Heart right ventricle (tissue), 16 donors: ENCODE measurements around the gene CMIP. TPM values are rescaled to one million over a fixed set of nuclear protein-coding genes. Genes with fewer than 3 reads are reported as not detected.

Experiments
- ATAC-seq, 8 donors: fragments of 200-7000 bp; cut with Tn5 transposase; one replicate each; pipeline ENCODE4 v1.9.1; 2020; ENCODE audit warnings: mild to moderate bottlenecking in 8 of 8, moderate library complexity in 8 of 8, moderate number of reproducible peaks in 1 of 8
- DNase-seq, 2 donors: peaks; one replicate each; pipeline ENCODE4 v3.0.0-alpha.2; 2020
- H3K27ac ChIP-seq, 10 donors: fragments of 200-600 bp; sonication (generic) in 2 of 10; one replicate each; pipeline versions ENCODE4 v1.5.0 to v1.8.0; 2020 to 2022; ENCODE audit warnings: mild to moderate bottlenecking in 3 of 10
- H3K27me3 ChIP-seq, 7 donors: fragments of 200-600 bp; one replicate each; pipeline ENCODE4 v1.8.0; 2021 to 2022; ENCODE audit warnings: mild to moderate bottlenecking in 2 of 7
- H3K36me3 ChIP-seq, 9 donors: fragments of 200-600 bp; sonication (generic) in 1 of 9; one replicate each; pipeline versions ENCODE4 v1.5.0 to v1.8.0; 2020 to 2022; ENCODE audit warnings: mild to moderate bottlenecking in 2 of 9
- H3K4me1 ChIP-seq, 9 donors: fragments of 200-600 bp; sonication (generic) in 1 of 9; one replicate each; pipeline versions ENCODE4 v1.5.0 to v1.8.0; 2020 to 2022; ENCODE audit warnings: mild to moderate bottlenecking in 4 of 9
- H3K4me3 ChIP-seq, 10 donors: fragments of 200-600 bp; sonication (generic) in 2 of 10; one replicate each; pipeline versions ENCODE4 v1.5.0 to v1.8.0; 2020 to 2022; ENCODE audit warnings: mild to moderate bottlenecking in 7 of 10, moderate library complexity in 2 of 10
- H3K9me3 ChIP-seq, 11 donors: fragments of 200-600 bp in 10 of 11; sonication (generic) in 2 of 11; one replicate each; pipeline versions ENCODE4 v1.5.0 to v1.8.0; 2013 to 2022; ENCODE audit warnings: mild to moderate bottlenecking in 2 of 11, control low read depth in 1 of 11, moderate library complexity in 1 of 11
- CTCF ChIP-seq, 9 donors: fragments of 200-600 bp; sonication (generic) in 2 of 9; IDR thresholded peaks; one replicate each; pipeline versions ENCODE4 v1.5.0 to v1.8.0; 2021 to 2022; ENCODE audit warnings: antibody characterized with exemption in 9 of 9, mild to moderate bottlenecking in 5 of 9, moderate library complexity in 1 of 9
- WGBS, 2 donors: extraction: QIAGEN DNeasy Blood & Tissue Kit; methylation state at CpG; one replicate each; pipeline ENCODE4 v1.1.7; 2013; ENCODE audit warnings: inconsistent platforms in 1 of 2; 5-methylcytosine and 5-hydroxymethylcytosine counted together
- intact Hi-C, 10 donors: fragments of 100-400 bp; cut with DNase I; formaldehyde crosslinking; loops; one replicate each; pipeline versions ENCODE4 v1.11.1 to v1.14.2; 2022
- polyA plus RNA-seq, 2 donors: library from polyadenylated mRNA; stranded (reverse); fragments of 200-250 nt; gene quantifications; one replicate each; pipeline ENCODE4 v1.2.3, GENCODE V29; 2013
- total RNA-seq, 10 donors: library from RNA; stranded (reverse); fragmentation: NEBNext Ultra II Directional in 3 of 10; extraction: Animal tissue kit (Norgen Biotek cat#: 25700) in 3 of 10; gene quantifications; one replicate each; pipeline versions ENCODE4 v1.2.1 to v1.2.4, GENCODE V29; 2021 to 2023
- donor health status: Arrhythmogenic right ventricular cardiomyopathy.
- donor health status: ischemic (EF 13 %, LVEDD 7.1; RV severe dilation, severe dysfunction).
- donor health status: healthy with polysubstance abuse.
- donor health status: DM: no; HTN: yes; CAD: no.
- donor health status: DM: no; HTN: no; CAD: no.
- donor health status: ischemic (EF 25% LVEDD 6.9; RV normal size, moderate dysfunction).
- donor health status: ischemic (EF 25% LVEDD 5.7; RV mildly dilated, moderate dysfunction).
- donor health status: healthy.
- donor health status: DM: yes; HTN: yes; CAD: no.
- donor health status: Ischemic cardiomyopathy.
- donor health status: ischemic (EF 35%, LVEDD 5.7; RV mildly dilated, moderate dysfunction).
- donor health status: nonischemic (EF 11% LVEDD 7.7; RV severe dilation, severe dysfunction).
- donor health status: DM: yes; HTN: yes; CAD: no.
- donor health status: PGD.
- donor health status: ischemic (EF 29% LVEDD 5.4; RV normal size, mild dysfunction).
- donor health status: nonischemic (EF 23%, LVEDD 6.1; RV moderate dilation, normal function).

CMIP gene
- total and polyA plus RNA-seq, 12 donors = 5.4 to 32.8 (median 13.0) TPM

GRCh38 chr16:81599034-81599744 lies 154.6 kb downstream of the CMIP start:
- Histone ChIP-seq H3K27me3 (no peaks in the 10 kb centered on the region), H3K9me3 (no peaks in the 10 kb centered on the region), H3K36me3 (no peaks in the 10 kb centered on the region), H3K27ac (no peak overlapping the region), H3K4me3 (no peak overlapping the region), H3K4me1 (peaks cover 0 to 37% (median 13%) of the 10 kb centered on the region in 9 donors)
- WGBS, 2 donors = 79 to 93% methylated on average over 11 of the region's 11 CpGs
- DNase-seq (no peak), ATAC-seq (no peak)
- TF ChIP-seq CTCF (IDR thresholded peaks at IDR 0.05) = no peak
- intact Hi-C loops = no loop called here

- Histone ChIP-seq H3K27me3 (no peaks in the 10 kb centered on the region), H3K9me3 (no peaks in the 10 kb centered on the region), H3K4me3 (no peak overlapping the region), H3K27ac (no peak overlapping the region), H3K36me3 (no peaks in the 10 kb centered on the region), H3K4me1 (peaks cover 0 to 35% (median 13%) of the 10 kb centered on the region in 9 donors)
- no peak for TF ChIP-seq CTCF (IDR thresholded peaks at IDR 0.05)
- WGBS, 2 donors = 44 to 62% methylated on average over 5 of the region's 5 CpGs
- DNase-seq = no peak
- intact Hi-C loops = no loop called here
- ATAC-seq = peak in 2 of 8 donors; percentile 38 to 51
Observed at GRCh38 chr16:81600275-81600674, 155.7 kb downstream of the CMIP start.

- Histone ChIP-seq H3K36me3 (no peaks in the 10 kb centered on the region), H3K27ac (peak overlapping the region in 1 of 10 donors; percentile 20), H3K4me1 (peaks cover 0 to 32% (median 14%) of the 10 kb centered on the region in 9 donors), H3K9me3 (no peaks in the 10 kb centered on the region), H3K27me3 (no peaks in the 10 kb centered on the region), H3K4me3 (no peak overlapping the region)
- DNase-seq (no peak), ATAC-seq (peak in 6 of 8 donors; percentile 9 to 31 (median 15))
- 68 to 70% methylated on average over 9 of the region's 9 CpGs for WGBS, 2 donors
- intact Hi-C loops = no loop called here
- TF ChIP-seq CTCF (IDR thresholded peaks at IDR 0.05) = no peak
Observed at GRCh38 chr16:81601008-81601428, 156.4 kb downstream of the CMIP start.

GRCh38 chr16:81601601-81602255 lies 157.1 kb downstream of the CMIP start:
- Histone ChIP-seq H3K4me3 (no peak overlapping the region), H3K36me3 (no peaks in the 10 kb centered on the region), H3K9me3 (no peaks in the 10 kb centered on the region), H3K27me3 (no peaks in the 10 kb centered on the region), H3K4me1 (peaks cover 0 to 32% (median 18%) of the 10 kb centered on the region in 9 donors), H3K27ac (peak overlapping the region in 1 of 10 donors; percentile 20)
- DNase-seq = no peak
- no peak for TF ChIP-seq CTCF (IDR thresholded peaks at IDR 0.05)
- ATAC-seq = peak in 4 of 8 donors; percentile 14 to 34 (median 21)
- intact Hi-C loops = no loop called here
- WGBS, 2 donors = 78 to 79% methylated on average over 16 of the region's 16 CpGs
